K562 (cell line): ENCODE data around the gene CRIM1. TPM values are rescaled to one million over a fixed set of nuclear protein-coding genes. Genes with fewer than 3 reads are reported as not detected.

Experiments
- ATAC-seq: fragments of 200-7000 bp; cut with Tn5 transposase; 3 replicates; pipeline ENCODE4 v1.9.1; 2020; ENCODE audit warnings: moderate library complexity
- BruUV-seq: library from RNA; stranded (reverse); fragments of 400-500 nt; replicated peaks from 2 replicates; lab custom pipeline; 2021; lab: Mats Ljungman, UMichigan
- CTCF ChIA-PET: fragments of 300-600 bp; formaldehyde crosslinking; extraction: SDS; loops from one replicate; lab custom pipeline; 2021; ENCODE audit warnings: low intra/inter-chr PET ratio; lab: Yijun Ruan, JAX
- POLR2A ChIA-PET: fragments of 300-600, 350-650 bp; sonication (Branson Sonifier 250); formaldehyde crosslinking; extraction: SDS; loops from one replicate; lab custom pipeline; 2021; ENCODE audit warnings: antibody characterized with exemption, inconsistent platforms; lab: Yijun Ruan, JAX
- DNase-seq, 4 experiments: peaks; one replicate each; pipeline versions ENCODE4 v3.0.0 to v3.0.0-alpha.2; 2011 to 2018; ENCODE audit warnings: low spot score in 3 of 4, mixed read lengths in 3 of 4; ENCODE audit errors: extremely low read depth in 1 of 4
- FAIRE-seq: peaks from 2 replicates; lab custom pipeline; 2011; peaks lifted over from hg19 to GRCh38; lab: Jason Lieb, UNC
- H2AFZ ChIP-seq: 2 replicates; pipeline ENCODE4 v1.6.0; 2011; ENCODE audit warnings: low read depth, low read length, control low read depth, inconsistent platforms
- H3K27ac ChIP-seq: fragments of 200-600 bp; 3 replicates; pipeline ENCODE4 v1.8.0; 2011; ENCODE audit warnings: low read depth, mild to moderate bottlenecking, control low read depth, inconsistent platforms, low read length, moderate library complexity, mixed read lengths; ENCODE audit errors: extremely low read depth
- H3K27me3 ChIP-seq, 2 experiments: fragments of 300-600 bp in 1 of 2; 2 replicates in 1 of 2; 3 replicates in 1 of 2; pipeline versions ENCODE4 v1.6.0 to v1.8.0; 2011; ENCODE audit warnings: inconsistent platforms in 2 of 2, low read length in 2 of 2, mild to moderate bottlenecking in 1 of 2, mixed read lengths in 1 of 2, moderate library complexity in 1 of 2; ENCODE audit not compliant: control insufficient read depth in 2 of 2, insufficient read depth in 2 of 2
- H3K36me3 ChIP-seq: fragments of 300-600 bp; 3 replicates; pipeline ENCODE4 v1.8.0; 2011; ENCODE audit warnings: mild to moderate bottlenecking, low read length, inconsistent platforms; ENCODE audit not compliant: control insufficient read depth, insufficient read depth
- H3K4me1 ChIP-seq, 2 experiments: fragments of 200-600 bp in 1 of 2; replicated peaks in 1 of 2; 2 replicates in 1 of 2; 3 replicates in 1 of 2; pipeline versions ENCODE4 v1.5.1 to v1.8.0; 2011; ENCODE audit warnings: inconsistent platforms in 2 of 2, low read length in 2 of 2, mild to moderate bottlenecking in 1 of 2, mixed read lengths in 1 of 2, moderate library complexity in 1 of 2; ENCODE audit not compliant: control insufficient read depth in 2 of 2, insufficient read depth in 2 of 2
- H3K4me2 ChIP-seq: 2 replicates; pipeline ENCODE4 v1.6.1; 2011; ENCODE audit warnings: low read length, control low read depth, inconsistent platforms, mixed read lengths; ENCODE audit not compliant: insufficient read depth
- H3K4me3 ChIP-seq: fragments of 200-600 bp; sonication (generic), shearing (Covaris generic); 2 replicates; pipeline ENCODE4 v1.5.1; 2016; ENCODE audit warnings: control low read depth, inconsistent platforms
- H3K79me2 ChIP-seq: fragments of 200-600 bp; 3 replicates; pipeline ENCODE4 v1.8.0; 2011; ENCODE audit warnings: low read length, inconsistent platforms; ENCODE audit not compliant: control insufficient read depth, insufficient read depth
- H3K9ac ChIP-seq, 2 experiments: 2 replicates each; pipeline versions ENCODE4 v1.6.0 to v1.6.1; 2011; ENCODE audit warnings: low read depth in 2 of 2, low read length in 2 of 2, control low read depth in 1 of 2, inconsistent platforms in 1 of 2, mild to moderate bottlenecking in 1 of 2, mixed read lengths in 1 of 2; ENCODE audit not compliant: insufficient read depth in 1 of 2
- H3K9me1 ChIP-seq: one replicate; pipeline ENCODE4 v1.6.0; 2011; ENCODE audit warnings: inconsistent platforms, mild to moderate bottlenecking, low read length, moderate library complexity; ENCODE audit not compliant: control insufficient read depth, insufficient read depth
- H3K9me3 ChIP-seq: replicated peaks from 2 replicates; pipeline ENCODE4 v1.5.1; 2011; ENCODE audit warnings: low read depth, low read length, inconsistent platforms; ENCODE audit not compliant: control insufficient read depth, insufficient read depth
- H4K20me1 ChIP-seq: replicated peaks from 2 replicates; pipeline ENCODE4 v1.6.1; 2011; ENCODE audit warnings: low read length, inconsistent platforms, mixed read lengths; ENCODE audit not compliant: control insufficient read depth, insufficient read depth
- CBX8 ChIP-seq: fragments of 200-600 bp; sonication (generic); IDR thresholded peaks from 2 replicates; pipeline ENCODE4 v1.6.1; 2012; ENCODE audit warnings: borderline replicate concordance, mixed run types, low read depth, mild to moderate bottlenecking, moderate library complexity, mixed read lengths, low read length, control low read depth, inconsistent platforms; ENCODE audit not compliant: poor library complexity, severe bottlenecking; ENCODE audit errors: extremely low read depth
- CREM ChIP-seq: IDR thresholded peaks from 2 replicates; pipeline ENCODE4 v1.6.1; 2014; ENCODE audit warnings: antibody characterized with exemption, low read depth
- DIDO1 ChIP-seq: fragments of 450-650 bp; IDR thresholded peaks from 2 replicates; pipeline ENCODE4 v1.6.1; 2016; ENCODE audit warnings: low read depth, missing biosample characterization, missing genetic modification characterization
- ILF3 ChIP-seq: fragments of 450-650 bp; IDR thresholded peaks from 2 replicates; pipeline ENCODE4 v1.6.1; 2018; ENCODE audit warnings: antibody characterized with exemption, mild to moderate bottlenecking, moderate library complexity, borderline replicate concordance
- KLF1 ChIP-seq: fragments of 450-650 bp; IDR thresholded peaks from 2 replicates; pipeline ENCODE4 v1.6.1; 2016; ENCODE audit warnings: missing genetic modification characterization, missing compliant biosample characterization
- MTA1 ChIP-seq: fragments of 450-650 bp; IDR thresholded peaks from 2 replicates; pipeline ENCODE4 v1.6.1; 2017; ENCODE audit warnings: borderline replicate concordance
- NR4A1 ChIP-seq, 2 experiments: fragments of 250-450 bp in 1 of 2; fragments of 450-650 bp in 1 of 2; sonication (Bioruptor Pico) in 1 of 2; IDR thresholded peaks; 2 replicates each; pipeline versions ENCODE4 v1.4.0 to v1.6.1; 2016 to 2020; ENCODE audit warnings: mild to moderate bottlenecking in 2 of 2, missing compliant biosample characterization in 1 of 2, missing genetic modification characterization in 1 of 2, moderate library complexity in 1 of 2
- POU5F1 ChIP-seq: fragments of 150-350 bp; IDR thresholded peaks from 2 replicates; pipeline ENCODE4 v1.6.1; 2014; ENCODE audit warnings: borderline replicate concordance, low read length, low read depth, mild to moderate bottlenecking; ENCODE audit not compliant: partially characterized antibody
- SMARCE1 ChIP-seq: fragments of 450-650 bp; IDR thresholded peaks from 2 replicates; pipeline ENCODE4 v1.7.1; 2016; ENCODE audit warnings: mild to moderate bottlenecking
- SP1 ChIP-seq: sonication (generic); formaldehyde crosslinking; IDR thresholded peaks from 2 replicates; pipeline ENCODE4 v1.8.1; 2022; ENCODE audit warnings: mild to moderate bottlenecking, missing genetic modification reagents
- ZBTB8A ChIP-seq: fragments of 450-650 bp; IDR thresholded peaks from 2 replicates; pipeline ENCODE4 v1.6.1; 2018; ENCODE audit warnings: mild to moderate bottlenecking, moderate library complexity; ENCODE audit not compliant: partially characterized antibody
- ZNF174 ChIP-seq: fragments of 250-450 bp; sonication (Bioruptor Pico); IDR thresholded peaks from 2 replicates; pipeline ENCODE4 v1.4.0; 2020; ENCODE audit warnings: mild to moderate bottlenecking
- WGBS: fragments of 100-300 bp; shearing (Covaris generic); methylation state at CpG from one replicate; pipeline ENCODE4 v1.1.6; 2016; ENCODE audit warnings: low coverage, mixed read lengths; ENCODE audit not compliant: insufficient coverage; ENCODE audit errors: missing lambda C conversion rate; 5-methylcytosine and 5-hydroxymethylcytosine counted together
- in situ Hi-C: fragments of 300-500 bp; cut with MboI; formaldehyde crosslinking; loops from 4 replicates; pipeline ENCODE4 v1.15.0; 2018; ENCODE audit warnings: inconsistent platforms, mixed read lengths
- intact Hi-C: fragments of 100-400 bp; cut with micrococcal nuclease; formaldehyde crosslinking; loops from 2 replicates; pipeline ENCODE4 v1.14.2; 2022
- polyA plus RNA-seq, 8 experiments: library from polyadenylated mRNA; depleted of rRNA in 4 of 8; stranded (reverse) in 5 of 8; unstranded in 3 of 8; fragments of >200 nt; fragmentation: Nextera tagmentation in 2 of 8; fragmentation: Illumina TruSeq in 1 of 8; extraction: Ambion mirVana in 2 of 8; extraction: Trizol in 1 of 8; gene quantifications; 2 replicates each; pipeline versions ENCODE4 v1.2.1 to v1.2.3, GENCODE V29; 2011 to 2014; ENCODE audit warnings: inconsistent platforms in 1 of 8, missing spikeins in 1 of 8
- total RNA-seq, 7 experiments: library from RNA; depleted of rRNA in 6 of 7; stranded (reverse); fragments of >200 nt in 6 of 7; fragmentation: Illumina TruSeq in 2 of 7; extraction: Trizol in 2 of 7; gene quantifications; 2 replicates each; pipeline versions ENCODE4 v1.2.1 to v1.2.3, GENCODE V29; 2011 to 2021; ENCODE audit warnings: low replicate concordance in 1 of 7
- TF ChIP-seq, protein P1 (sequence below), 2 experiments: fragments of 200-800 bp in 1 of 2; sonication (Bioruptor generic) in 1 of 2; sonication (generic) in 1 of 2; formaldehyde crosslinking in 1 of 2; IDR thresholded peaks in 1 of 2; conservative IDR thresholded peaks in 1 of 2; 2 replicates each; pipeline versions ENCODE4 v1.5.0 to v1.6.1; 2016 to 2020; ENCODE audit warnings: missing compliant biosample characterization in 1 of 2, missing genetic modification characterization in 1 of 2, missing genetic modification reagents in 1 of 2
- TF ChIP-seq, protein P2 (sequence below): fragments of 450-650 bp; IDR thresholded peaks from 2 replicates; pipeline ENCODE4 v1.6.1; 2014; ENCODE audit warnings: low read depth, mild to moderate bottlenecking, moderate library complexity, borderline replicate concordance
- TF ChIP-seq, protein P3 (sequence below): fragments of 250-450 bp; sonication (Bioruptor Pico); IDR thresholded peaks from 2 replicates; pipeline ENCODE4 v1.5.0; 2021
- TF ChIP-seq, protein P4 (sequence below): fragments of 250-450 bp; sonication (Bioruptor Pico); IDR thresholded peaks from 2 replicates; pipeline ENCODE4 v1.8.0; 2022; ENCODE audit warnings: inconsistent platforms

CRIM1 gene
- total and polyA plus RNA-seq, 9 of the 15 experiments (the other 6 are each of a cell fraction or from before 2014, with no cell fraction given): 0.01 to 0.36 (median 0.06) TPM; not detected in 1

DNA sequence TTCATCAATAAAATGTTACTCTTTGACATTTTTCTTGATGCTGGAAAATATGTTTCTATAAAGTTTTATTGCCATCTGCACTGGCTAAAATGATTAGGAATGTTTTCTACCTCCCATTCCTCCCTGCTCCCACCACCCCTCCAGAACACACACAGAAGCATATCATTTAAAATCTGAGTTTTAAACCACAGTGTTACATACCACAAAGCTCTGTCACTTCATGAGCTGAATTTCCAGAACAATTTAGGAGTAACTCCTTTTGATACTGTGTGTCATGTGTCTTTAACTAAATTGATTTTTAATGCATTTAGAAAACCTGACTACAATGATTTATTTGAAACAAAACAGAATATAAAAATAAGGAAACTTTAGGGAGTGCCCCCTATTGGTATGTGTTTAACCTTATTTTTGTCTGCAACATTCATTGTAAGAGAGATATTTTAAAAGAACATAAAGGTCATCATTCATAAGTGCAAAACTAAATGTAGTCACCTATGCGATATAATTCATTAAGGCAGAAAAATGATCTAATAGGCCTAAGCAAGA lies 190.4 kb downstream of the CRIM1 start:
- FAIRE-seq (no peak), DNase-seq (no peak), ATAC-seq (no peak)
- CTCF ChIA-PET: no interaction called here
- H3K4me3 ChIP-seq: no peak overlapping the region
- intact Hi-C loops (no loop called here), in situ Hi-C loops (no loop called here)
- BruUV-seq: no TSS peak
- no peaks in the 10 kb centered on the region for H4K20me1 ChIP-seq
- H3K4me2 ChIP-seq: no peak overlapping the region
- no peak overlapping the region for H3K27ac ChIP-seq
- no peak overlapping the region for H3K9ac ChIP-seq
- POLR2A ChIA-PET: no interaction called here
- H3K4me1 ChIP-seq: no peaks in the 10 kb centered on the region; a peak in 1 of 5 replicates
- no peaks in the 10 kb centered on the region for H3K27me3 ChIP-seq
- H2AFZ ChIP-seq: no peak overlapping the region
- no peaks in the 10 kb centered on the region for H3K9me3 ChIP-seq
- WGBS: 0% methylated on average over 1 of the region's 1 CpG
- H3K79me2 ChIP-seq: no peaks in the 10 kb centered on the region
- H3K36me3 ChIP-seq: peaks cover 6% of the 10 kb centered on the region; the same call in 2 of the 3 replicates
- no peak for TF ChIP-seq NR4A1 (CRISPR knock-in tag; IDR thresholded peaks at IDR 0.05)
- TF ChIP-seq NR4A1 (tag; IDR thresholded peaks at IDR 0.05): no peak
- TF ChIP-seq SMARCE1: no peak
- no peak for TF ChIP-seq MTA1
- TF ChIP-seq KLF1 (tag): no peak
- no peak for TF ChIP-seq SP1 (CRISPR knock-in tag)
- TF ChIP-seq, protein P1, sequence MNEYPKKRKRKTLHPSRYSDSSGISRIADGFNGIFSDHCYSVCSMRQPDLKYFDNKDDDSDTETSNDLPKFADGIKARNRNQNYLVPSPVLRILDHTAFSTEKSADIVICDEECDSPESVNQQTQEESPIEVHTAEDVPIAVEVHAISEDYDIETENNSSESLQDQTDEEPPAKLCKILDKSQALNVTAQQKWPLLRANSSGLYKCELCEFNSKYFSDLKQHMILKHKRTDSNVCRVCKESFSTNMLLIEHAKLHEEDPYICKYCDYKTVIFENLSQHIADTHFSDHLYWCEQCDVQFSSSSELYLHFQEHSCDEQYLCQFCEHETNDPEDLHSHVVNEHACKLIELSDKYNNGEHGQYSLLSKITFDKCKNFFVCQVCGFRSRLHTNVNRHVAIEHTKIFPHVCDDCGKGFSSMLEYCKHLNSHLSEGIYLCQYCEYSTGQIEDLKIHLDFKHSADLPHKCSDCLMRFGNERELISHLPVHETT (CRISPR knock-in tag; conservative IDR thresholded peaks at IDR 0.05 in 1 of 2, IDR thresholded peaks at IDR 0.05 in 1 of 2): no peak
- no peak for TF ChIP-seq ZNF174 (CRISPR knock-in tag)
- TF ChIP-seq POU5F1: no peak
- TF ChIP-seq, protein P2, sequence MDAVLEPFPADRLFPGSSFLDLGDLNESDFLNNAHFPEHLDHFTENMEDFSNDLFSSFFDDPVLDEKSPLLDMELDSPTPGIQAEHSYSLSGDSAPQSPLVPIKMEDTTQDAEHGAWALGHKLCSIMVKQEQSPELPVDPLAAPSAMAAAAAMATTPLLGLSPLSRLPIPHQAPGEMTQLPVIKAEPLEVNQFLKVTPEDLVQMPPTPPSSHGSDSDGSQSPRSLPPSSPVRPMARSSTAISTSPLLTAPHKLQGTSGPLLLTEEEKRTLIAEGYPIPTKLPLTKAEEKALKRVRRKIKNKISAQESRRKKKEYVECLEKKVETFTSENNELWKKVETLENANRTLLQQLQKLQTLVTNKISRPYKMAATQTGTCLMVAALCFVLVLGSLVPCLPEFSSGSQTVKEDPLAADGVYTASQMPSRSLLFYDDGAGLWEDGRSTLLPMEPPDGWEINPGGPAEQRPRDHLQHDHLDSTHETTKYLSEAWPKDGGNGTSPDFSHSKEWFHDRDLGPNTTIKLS: no peak
- no peak for TF ChIP-seq CREM
- no peak for TF ChIP-seq CBX8
- TF ChIP-seq, protein P3, sequence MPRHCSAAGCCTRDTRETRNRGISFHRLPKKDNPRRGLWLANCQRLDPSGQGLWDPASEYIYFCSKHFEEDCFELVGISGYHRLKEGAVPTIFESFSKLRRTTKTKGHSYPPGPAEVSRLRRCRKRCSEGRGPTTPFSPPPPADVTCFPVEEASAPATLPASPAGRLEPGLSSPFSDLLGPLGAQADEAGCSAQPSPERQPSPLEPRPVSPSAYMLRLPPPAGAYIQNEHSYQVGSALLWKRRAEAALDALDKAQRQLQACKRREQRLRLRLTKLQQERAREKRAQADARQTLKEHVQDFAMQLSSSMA (CRISPR knock-in tag): no peak
- TF ChIP-seq ILF3: no peak
- TF ChIP-seq DIDO1 (tag): no peak
- TF ChIP-seq, protein P4, sequence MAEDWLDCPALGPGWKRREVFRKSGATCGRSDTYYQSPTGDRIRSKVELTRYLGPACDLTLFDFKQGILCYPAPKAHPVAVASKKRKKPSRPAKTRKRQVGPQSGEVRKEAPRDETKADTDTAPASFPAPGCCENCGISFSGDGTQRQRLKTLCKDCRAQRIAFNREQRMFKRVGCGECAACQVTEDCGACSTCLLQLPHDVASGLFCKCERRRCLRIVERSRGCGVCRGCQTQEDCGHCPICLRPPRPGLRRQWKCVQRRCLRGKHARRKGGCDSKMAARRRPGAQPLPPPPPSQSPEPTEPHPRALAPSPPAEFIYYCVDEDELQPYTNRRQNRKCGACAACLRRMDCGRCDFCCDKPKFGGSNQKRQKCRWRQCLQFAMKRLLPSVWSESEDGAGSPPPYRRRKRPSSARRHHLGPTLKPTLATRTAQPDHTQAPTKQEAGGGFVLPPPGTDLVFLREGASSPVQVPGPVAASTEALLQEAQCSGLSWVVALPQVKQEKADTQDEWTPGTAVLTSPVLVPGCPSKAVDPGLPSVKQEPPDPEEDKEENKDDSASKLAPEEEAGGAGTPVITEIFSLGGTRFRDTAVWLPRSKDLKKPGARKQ (CRISPR knock-in tag): no peak
- TF ChIP-seq ZBTB8A: no peak
- H3K9me1 ChIP-seq: no peaks in the 10 kb centered on the region
